ENCODE data around the gene CACNG6. TPM values are rescaled to one million over a fixed set of nuclear protein-coding genes. Genes with fewer than 3 reads are reported as not detected.
A peak's percentile ranks its signal among the peaks of the same experiment; 100 is the strongest.

Gene CACNG6, protein sequence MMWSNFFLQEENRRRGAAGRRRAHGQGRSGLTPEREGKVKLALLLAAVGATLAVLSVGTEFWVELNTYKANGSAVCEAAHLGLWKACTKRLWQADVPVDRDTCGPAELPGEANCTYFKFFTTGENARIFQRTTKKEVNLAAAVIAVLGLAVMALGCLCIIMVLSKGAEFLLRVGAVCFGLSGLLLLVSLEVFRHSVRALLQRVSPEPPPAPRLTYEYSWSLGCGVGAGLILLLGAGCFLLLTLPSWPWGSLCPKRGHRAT
- total RNA-seq: not detected
- polyA plus RNA-seq: not detected
- long read RNA-seq, donor 1: 0 reads
- long read RNA-seq, donor 2: 0 reads
- long read RNA-seq, donor 3: 0 reads

DNA sequence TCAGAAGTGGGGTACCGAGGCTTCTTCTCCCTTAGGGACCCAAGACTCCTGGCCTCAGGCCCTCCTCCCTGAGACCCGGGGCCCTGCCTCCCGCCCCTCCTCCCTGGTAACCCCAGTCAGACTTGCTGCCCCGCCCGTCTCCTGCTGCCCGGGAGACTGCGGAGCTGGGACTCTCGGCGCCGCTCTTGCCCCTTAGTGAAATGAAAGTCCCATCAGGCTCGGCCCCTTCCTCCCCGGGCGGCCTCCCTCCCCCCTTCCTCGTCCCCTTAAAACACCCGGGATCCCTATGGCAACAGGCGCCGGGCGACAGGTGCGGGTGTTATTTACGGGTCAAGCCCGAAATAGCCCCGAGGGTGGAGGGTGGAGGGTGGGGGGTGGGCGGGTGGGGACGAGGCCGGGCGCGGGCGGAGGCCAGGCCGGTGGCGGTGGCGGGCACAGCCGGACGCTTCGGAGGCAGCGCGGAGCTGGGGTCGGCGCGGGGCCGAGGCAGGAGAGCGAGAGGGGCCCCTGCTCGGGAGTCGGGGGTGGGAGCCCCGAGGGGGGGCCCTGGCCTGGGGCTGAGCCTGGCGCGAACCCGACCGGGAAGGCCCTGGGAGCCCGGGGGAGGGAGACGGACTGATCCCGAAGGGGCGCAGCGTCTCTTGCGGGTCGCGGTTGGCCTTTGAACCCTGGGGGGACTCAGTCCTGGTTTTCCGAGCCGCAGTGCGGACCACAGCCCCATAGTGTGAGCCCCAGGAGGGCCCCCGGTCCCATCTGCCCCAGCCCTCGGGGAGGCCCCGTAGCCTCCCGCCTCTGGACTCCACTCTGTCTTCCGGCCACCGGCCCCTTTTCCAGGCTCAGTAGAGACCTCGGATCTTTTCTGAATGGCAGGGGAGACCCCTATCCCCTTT is at the start of gene CACNG6:
CACNG6 (plus strand) TSS at position 414 of the 890 bp plus-strand sequence. CDS start 1,241 bp downstream, outside the sequence.
- no peaks in the 10 kb centered on the region for H3K36me3 ChIP-seq
- H3K4me1 ChIP-seq: peaks cover 0 to 8% (median 6%) of the 10 kb centered on the region in 9 donors
- no peak within 1 kb of the TSS for H3K27ac ChIP-seq
- H3K27me3 ChIP-seq: peaks cover 10 to 73% (median 60%) of the 10 kb centered on the region in 7 donors
- H3K4me3 ChIP-seq: peak within 1 kb of the TSS in 9 of 10 donors; percentile 3 to 52 (median 30)
- H3K9me3 ChIP-seq: no peaks in the 10 kb centered on the region
- DNase-seq (no peak), ATAC-seq (peak in 1 of 8 donors; percentile 42)
- WGBS, 2 donors: 5% methylated on average over 50 to 66 of the region's 66 CpGs
- TF ChIP-seq, protein P1, sequence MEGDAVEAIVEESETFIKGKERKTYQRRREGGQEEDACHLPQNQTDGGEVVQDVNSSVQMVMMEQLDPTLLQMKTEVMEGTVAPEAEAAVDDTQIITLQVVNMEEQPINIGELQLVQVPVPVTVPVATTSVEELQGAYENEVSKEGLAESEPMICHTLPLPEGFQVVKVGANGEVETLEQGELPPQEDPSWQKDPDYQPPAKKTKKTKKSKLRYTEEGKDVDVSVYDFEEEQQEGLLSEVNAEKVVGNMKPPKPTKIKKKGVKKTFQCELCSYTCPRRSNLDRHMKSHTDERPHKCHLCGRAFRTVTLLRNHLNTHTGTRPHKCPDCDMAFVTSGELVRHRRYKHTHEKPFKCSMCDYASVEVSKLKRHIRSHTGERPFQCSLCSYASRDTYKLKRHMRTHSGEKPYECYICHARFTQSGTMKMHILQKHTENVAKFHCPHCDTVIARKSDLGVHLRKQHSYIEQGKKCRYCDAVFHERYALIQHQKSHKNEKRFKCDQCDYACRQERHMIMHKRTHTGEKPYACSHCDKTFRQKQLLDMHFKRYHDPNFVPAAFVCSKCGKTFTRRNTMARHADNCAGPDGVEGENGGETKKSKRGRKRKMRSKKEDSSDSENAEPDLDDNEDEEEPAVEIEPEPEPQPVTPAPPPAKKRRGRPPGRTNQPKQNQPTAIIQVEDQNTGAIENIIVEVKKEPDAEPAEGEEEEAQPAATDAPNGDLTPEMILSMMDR (IDR thresholded peaks at IDR 0.05): no peak
- intact Hi-C loops (cut with DNase I): no loop called here

DNA sequence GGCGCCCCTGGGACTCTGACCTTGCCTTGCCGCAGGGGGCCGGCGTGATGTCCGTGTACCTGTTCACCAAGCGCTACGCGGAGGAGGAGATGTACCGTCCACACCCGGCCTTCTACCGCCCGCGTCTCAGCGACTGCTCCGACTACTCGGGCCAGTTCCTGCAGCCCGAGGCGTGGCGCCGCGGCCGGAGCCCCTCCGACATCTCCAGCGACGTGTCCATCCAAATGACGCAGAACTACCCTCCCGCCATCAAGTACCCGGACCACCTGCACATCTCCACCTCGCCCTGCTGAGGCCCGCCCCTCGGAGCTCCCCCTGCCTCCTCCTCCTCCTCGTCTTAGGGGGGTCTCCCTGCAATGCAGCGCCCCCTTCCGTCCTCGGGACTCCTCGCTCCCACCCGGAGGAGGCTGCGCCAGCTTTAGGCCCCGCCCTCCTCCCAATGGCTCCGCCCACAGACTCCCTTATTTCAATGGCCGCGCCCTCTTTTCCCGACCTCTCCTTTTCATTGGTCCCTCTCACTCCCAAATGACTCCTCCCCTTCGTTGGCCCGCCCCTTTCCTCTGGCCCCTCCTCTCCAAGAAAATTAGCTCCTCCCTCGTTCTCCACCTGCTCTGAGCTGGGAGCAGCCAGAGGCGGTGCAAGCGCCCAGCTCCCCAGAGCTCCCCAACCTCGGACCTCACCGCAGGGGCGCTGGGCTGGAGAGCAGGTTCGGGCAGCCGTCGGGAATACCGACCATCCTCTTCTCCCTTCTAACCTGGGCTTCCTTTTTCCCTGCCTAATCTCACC is 49.2 kb upstream of the CACNG6 start:
- intact Hi-C loops (cut with DNase I): no loop called here
- Histone ChIP-seq H3K4me3 (no peak overlapping the region), H3K4me1 (no peaks in the 10 kb centered on the region), H3K27ac (no peak overlapping the region), H3K9me3 (peaks cover 0 to 4% (median 0%) of the 10 kb centered on the region in 11 donors), H3K36me3 (no peaks in the 10 kb centered on the region), H3K27me3 (peaks cover 8 to 90% (median 72%) of the 10 kb centered on the region in 7 donors)
- DNase-seq: no peak
- TF ChIP-seq, protein P1 (IDR thresholded peaks at IDR 0.05): no peak
- 5 to 6% methylated on average over 55 of the region's 55 CpGs for WGBS, 2 donors
- ATAC-seq: no peak

- no peaks in the 10 kb centered on the region for H3K36me3 ChIP-seq
- H3K4me1 ChIP-seq: no peaks in the 10 kb centered on the region
- WGBS, 2 donors: 73% methylated on average over 4 of the region's 4 CpGs
- H3K27ac ChIP-seq: no peak overlapping the region
- TF ChIP-seq, protein P1 (IDR thresholded peaks at IDR 0.05): no peak
- H3K9me3 ChIP-seq: peaks cover 0 to under 1% (median 0%) of the 10 kb centered on the region in 11 donors
- intact Hi-C loops (cut with DNase I): no loop called here
- no peak overlapping the region for H3K4me3 ChIP-seq
- H3K27me3 ChIP-seq: peaks cover 8 to 93% (median 78%) of the 10 kb centered on the region in 7 donors
- DNase-seq: no peak
- no peak for ATAC-seq
These were observed 47.0 kb upstream of the CACNG6 start for GRCh38 chr19:53944416-53944815.

DNA sequence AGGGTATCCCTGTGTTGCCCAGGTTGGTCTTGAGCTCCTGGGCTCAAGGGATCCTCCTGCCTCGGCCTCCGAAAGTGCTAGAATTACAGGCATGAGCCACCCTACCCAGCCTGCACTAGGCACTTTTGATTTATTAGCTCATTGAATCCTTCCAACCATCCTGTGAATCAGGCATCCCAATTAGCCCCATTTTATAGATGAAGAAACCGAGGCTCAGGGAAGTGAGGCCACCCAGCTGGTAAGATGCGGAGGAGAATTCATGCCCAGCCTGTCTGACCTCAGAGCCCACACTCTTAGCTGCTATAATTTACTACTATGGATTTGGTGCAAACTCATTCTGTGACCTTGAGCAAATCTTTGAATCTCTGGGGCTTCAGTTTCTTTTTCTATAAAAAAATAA is 46.5 kb upstream of the CACNG6 start:
- intact Hi-C loops (cut with DNase I): no loop called here
- Histone ChIP-seq H3K27me3 (peaks cover 8 to 93% (median 78%) of the 10 kb centered on the region in 7 donors), H3K4me1 (no peaks in the 10 kb centered on the region), H3K36me3 (no peaks in the 10 kb centered on the region), H3K4me3 (no peak overlapping the region), H3K9me3 (no peaks in the 10 kb centered on the region), H3K27ac (no peak overlapping the region)
- no peak for DNase-seq
- TF ChIP-seq, protein P1 (IDR thresholded peaks at IDR 0.05): no peak
- WGBS, 2 donors: 88 to 89% methylated on average over 4 of the region's 4 CpGs
- ATAC-seq: no peak

Data from heart right ventricle (tissue), 16 donors.